ENCODE results near the gene EDC4. TPM values are rescaled to one million over a fixed set of nuclear protein-coding genes. Genes with fewer than 3 reads are reported as not detected.

EDC4 gene
- total and polyA plus RNA-seq, 12 donors: 25.8 to 46.8 (median 31.3) TPM

DNA sequence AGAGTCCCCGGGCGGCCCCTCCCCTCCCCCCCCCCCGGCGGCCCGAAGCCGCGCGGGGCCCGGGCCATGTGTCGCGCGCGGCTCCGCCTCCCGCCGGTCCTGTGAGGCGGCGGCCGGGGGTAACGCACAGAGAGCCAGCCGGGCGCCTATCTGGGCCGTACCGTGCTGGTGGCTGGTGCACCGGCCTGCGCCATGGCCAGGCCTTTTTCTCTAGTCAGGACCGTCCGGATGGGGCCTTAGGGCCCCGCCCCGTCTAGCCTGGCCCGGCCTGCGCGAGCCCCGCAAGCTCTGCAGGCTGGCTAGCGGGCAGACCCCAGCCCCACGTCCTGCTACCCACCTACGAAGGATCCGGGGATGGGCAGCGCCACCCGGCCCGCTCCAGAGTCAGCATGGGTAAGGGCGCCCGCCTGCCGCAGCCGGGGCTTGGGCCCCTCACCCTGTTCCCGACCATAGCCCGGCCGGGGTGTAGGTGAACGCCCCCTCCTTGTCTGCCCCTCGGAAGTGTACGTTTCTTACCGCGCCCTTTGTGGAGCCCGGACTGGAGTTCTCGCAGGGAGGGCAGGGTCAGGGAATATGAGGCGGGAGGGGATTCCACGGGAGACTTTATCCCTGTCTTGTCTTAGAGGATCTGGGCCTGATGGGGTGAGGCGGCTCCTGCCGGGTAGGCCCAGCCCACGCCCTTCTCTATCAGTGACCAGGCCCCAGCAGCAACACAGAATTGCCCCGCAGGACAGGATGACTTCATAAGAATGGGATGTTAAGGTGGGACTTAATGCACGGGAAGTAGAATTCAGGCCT, 25.6 kb upstream of the EDC4 start, which contains the start of gene CENPT:
Gene CENPT, minus strand, starts transcription at position 630 of the 798 bp plus-strand sequence. CDS start 13,834 bp downstream, outside the sequence.
- ATAC-seq (peak; percentile 30 to 73 (median 56)), DNase-seq (peak in 1 of 2 donors; percentile 54)
- Histone ChIP-seq H3K27ac (peak within 1 kb of the TSS; percentile 90 to 100 (median 97)), H3K9me3 (no peaks in the 10 kb centered on the region), H3K27me3 (no peaks in the 10 kb centered on the region), H3K4me1 (peaks cover 21 to 63% (median 54%) of the 10 kb centered on the region in 9 donors), H3K4me3 (peak within 1 kb of the TSS; percentile 55 to 100 (median 96)), H3K36me3 (peaks cover 0 to 7% (median 0%) of the 10 kb centered on the region in 9 donors)
- TF ChIP-seq, protein P1, sequence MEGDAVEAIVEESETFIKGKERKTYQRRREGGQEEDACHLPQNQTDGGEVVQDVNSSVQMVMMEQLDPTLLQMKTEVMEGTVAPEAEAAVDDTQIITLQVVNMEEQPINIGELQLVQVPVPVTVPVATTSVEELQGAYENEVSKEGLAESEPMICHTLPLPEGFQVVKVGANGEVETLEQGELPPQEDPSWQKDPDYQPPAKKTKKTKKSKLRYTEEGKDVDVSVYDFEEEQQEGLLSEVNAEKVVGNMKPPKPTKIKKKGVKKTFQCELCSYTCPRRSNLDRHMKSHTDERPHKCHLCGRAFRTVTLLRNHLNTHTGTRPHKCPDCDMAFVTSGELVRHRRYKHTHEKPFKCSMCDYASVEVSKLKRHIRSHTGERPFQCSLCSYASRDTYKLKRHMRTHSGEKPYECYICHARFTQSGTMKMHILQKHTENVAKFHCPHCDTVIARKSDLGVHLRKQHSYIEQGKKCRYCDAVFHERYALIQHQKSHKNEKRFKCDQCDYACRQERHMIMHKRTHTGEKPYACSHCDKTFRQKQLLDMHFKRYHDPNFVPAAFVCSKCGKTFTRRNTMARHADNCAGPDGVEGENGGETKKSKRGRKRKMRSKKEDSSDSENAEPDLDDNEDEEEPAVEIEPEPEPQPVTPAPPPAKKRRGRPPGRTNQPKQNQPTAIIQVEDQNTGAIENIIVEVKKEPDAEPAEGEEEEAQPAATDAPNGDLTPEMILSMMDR (IDR thresholded peaks at IDR 0.05): no peak
- WGBS, 2 donors: 0% methylated on average over 40 to 59 of the region's 62 CpGs
- intact Hi-C loops (cut with DNase I): loop anchor here in 3 of 10 donors (2.0 to 10.0 kb wide), 5 partner anchors 16 to 322 kb away; partner anchors contain the start of genes EDC4 (in 1 of the 3), RANBP10 (in 1 of the 3), RIPOR1 (in 1 of the 3) and TSNAXIP1 (in 1 of the 3)

- Histone ChIP-seq H3K36me3 (peaks cover 0 to 8% (median 0%) of the 10 kb centered on the region in 9 donors), H3K4me1 (peaks cover 21 to 59% (median 53%) of the 10 kb centered on the region in 9 donors), H3K27me3 (no peaks in the 10 kb centered on the region), H3K4me3 (peak overlapping the region; percentile 55 to 100 (median 96)), H3K27ac (peak overlapping the region in 9 of 10 donors; percentile 90 to 100 (median 97)), H3K9me3 (no peaks in the 10 kb centered on the region)
- no peak for DNase-seq
- ATAC-seq: no peak
- intact Hi-C loops (cut with DNase I): loop anchor here in 2 of 10 donors (5.0 to 10.0 kb wide), 3 partner anchors 41 to 323 kb away; partner anchors contain the start of genes RANBP10 (in 1 of the 2), RIPOR1 (in 1 of the 2) and TSNAXIP1 (in 1 of the 2)
- TF ChIP-seq, protein P1 (IDR thresholded peaks at IDR 0.05): no peak
- 87 to 90% methylated on average over 11 of the region's 11 CpGs for WGBS, 2 donors
These were observed 24.7 kb upstream of the EDC4 start for GRCh38 chr16:67848118-67848517.

DNA sequence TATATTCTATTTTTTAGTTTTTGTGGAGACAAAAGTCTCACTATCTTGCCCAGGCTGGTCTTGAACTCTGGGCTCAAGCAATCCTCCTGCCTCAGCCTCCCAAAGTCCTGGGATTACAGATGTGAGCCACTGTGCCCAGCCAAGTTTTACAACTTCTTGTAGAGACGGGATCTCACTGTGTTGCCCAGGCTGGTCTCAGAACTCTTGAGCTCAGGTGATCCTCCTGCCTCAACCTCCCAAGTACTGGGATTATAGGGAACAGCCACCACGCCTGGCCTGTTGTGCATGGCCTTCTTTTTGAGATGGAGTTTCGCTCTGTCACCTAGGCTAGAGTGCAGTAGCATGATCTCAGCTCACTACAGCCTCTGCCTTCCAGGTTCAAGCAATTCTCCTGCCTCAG, 19.2 kb upstream of the EDC4 start:
- Histone ChIP-seq H3K4me1 (peaks cover 22 to 64% (median 45%) of the 10 kb centered on the region in 9 donors), H3K36me3 (peaks cover 0 to 13% (median 0%) of the 10 kb centered on the region in 9 donors), H3K9me3 (no peaks in the 10 kb centered on the region), H3K4me3 (no peak overlapping the region), H3K27me3 (no peaks in the 10 kb centered on the region), H3K27ac (no peak overlapping the region)
- WGBS, 2 donors: 94 to 98% methylated on average over 3 of the region's 3 CpGs
- TF ChIP-seq, protein P1 (IDR thresholded peaks at IDR 0.05): no peak
- intact Hi-C loops (cut with DNase I): no loop called here
- ATAC-seq (no peak), DNase-seq (no peak)

DNA sequence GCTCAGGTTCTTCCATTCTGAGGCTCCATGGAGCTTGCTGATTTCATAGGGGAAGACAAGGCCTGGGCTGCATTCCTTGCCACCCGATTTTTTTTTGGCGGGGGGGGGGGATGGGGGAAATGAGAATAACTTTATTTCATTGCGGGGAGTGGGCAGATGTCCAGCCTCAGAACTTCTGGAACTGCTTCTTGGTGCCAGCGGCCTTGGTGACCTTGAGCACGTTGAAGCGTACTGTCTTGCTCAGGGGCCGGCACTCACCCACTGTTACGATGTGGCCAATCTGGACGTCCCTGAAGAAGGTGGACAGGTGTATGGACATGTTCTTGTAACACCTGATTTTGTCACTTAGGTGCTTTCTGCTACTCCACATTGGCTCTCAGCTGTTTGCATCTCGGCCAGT, 17.1 kb upstream of the EDC4 start:
- Histone ChIP-seq H3K4me1 (peaks cover 23 to 72% (median 48%) of the 10 kb centered on the region in 9 donors), H3K27me3 (no peaks in the 10 kb centered on the region), H3K9me3 (no peaks in the 10 kb centered on the region), H3K27ac (peak overlapping the region in 7 of 10 donors; percentile 20 to 87 (median 81)), H3K36me3 (peaks cover 0 to 15% (median 0%) of the 10 kb centered on the region in 9 donors), H3K4me3 (no peak overlapping the region)
- DNase-seq: no peak
- ATAC-seq: no peak
- intact Hi-C loops (cut with DNase I): no loop called here
- TF ChIP-seq, protein P1 (IDR thresholded peaks at IDR 0.05): no peak
- WGBS, 2 donors: 48 to 61% methylated on average over 10 of the region's 10 CpGs

Data from heart right ventricle (tissue), 16 donors.